HG03460 (cell line): ENCODE results near the gene NEURL1.
"Not testable (repeated sequence)": the region's sequence is repeated elsewhere in the genome, so short reads cannot be mapped to it uniquely, and the experiment has no call there.

Experiments
- ATAC-seq: cut with Tn5 transposase; IDR thresholded peaks from one replicate; pipeline ENCODE4 v1.9.1; 2021; ENCODE audit not compliant: unreplicated experiment

NEURL1 gene

DNA sequence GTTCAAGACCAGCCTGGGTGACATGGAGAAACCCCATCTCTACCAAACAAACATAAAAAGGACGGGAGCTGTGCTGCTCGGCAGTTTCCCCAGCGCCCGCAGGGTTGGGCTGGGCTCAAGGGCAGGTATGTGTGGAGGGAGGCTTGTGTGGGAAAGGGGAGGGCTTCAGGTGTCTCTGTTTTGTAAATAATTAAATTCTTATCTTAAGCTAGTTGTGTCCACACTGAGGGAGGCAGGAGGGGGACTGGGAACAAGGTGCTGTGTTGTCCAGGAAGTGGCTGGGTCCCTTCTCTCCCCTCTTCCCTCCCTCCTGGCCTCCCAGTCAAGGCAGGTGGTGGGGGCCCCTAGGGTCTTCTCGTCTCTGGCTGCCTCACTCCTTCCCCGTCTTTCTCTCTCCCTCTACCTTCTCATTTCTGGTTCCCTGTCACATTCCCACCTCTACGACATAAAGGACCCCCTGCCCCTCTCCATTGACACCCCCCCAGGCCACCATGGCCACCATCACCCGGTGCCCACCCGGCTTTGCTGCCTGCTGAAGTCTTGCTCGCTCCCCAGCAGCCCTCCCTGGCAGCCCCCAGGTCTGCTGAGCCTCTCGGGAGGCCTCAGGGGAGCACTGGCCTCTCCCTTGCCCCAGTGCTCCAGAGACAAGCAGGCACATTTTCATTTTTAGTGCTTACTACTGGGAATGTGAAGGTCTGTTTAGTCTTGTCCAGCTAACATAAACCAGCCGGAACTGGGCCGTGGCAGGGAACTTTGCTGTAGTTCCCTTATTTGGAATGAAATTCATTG lies 19.3 kb downstream of the NEURL1 start:
- no peak for ATAC-seq

GRCh38 chr10:103513380-103514060 lies 20.0 kb downstream of the NEURL1 start:
- no peak for ATAC-seq

- ATAC-seq: no peak
These were observed 20.7 kb downstream of the NEURL1 start for GRCh38 chr10:103514244-103514643.

DNA sequence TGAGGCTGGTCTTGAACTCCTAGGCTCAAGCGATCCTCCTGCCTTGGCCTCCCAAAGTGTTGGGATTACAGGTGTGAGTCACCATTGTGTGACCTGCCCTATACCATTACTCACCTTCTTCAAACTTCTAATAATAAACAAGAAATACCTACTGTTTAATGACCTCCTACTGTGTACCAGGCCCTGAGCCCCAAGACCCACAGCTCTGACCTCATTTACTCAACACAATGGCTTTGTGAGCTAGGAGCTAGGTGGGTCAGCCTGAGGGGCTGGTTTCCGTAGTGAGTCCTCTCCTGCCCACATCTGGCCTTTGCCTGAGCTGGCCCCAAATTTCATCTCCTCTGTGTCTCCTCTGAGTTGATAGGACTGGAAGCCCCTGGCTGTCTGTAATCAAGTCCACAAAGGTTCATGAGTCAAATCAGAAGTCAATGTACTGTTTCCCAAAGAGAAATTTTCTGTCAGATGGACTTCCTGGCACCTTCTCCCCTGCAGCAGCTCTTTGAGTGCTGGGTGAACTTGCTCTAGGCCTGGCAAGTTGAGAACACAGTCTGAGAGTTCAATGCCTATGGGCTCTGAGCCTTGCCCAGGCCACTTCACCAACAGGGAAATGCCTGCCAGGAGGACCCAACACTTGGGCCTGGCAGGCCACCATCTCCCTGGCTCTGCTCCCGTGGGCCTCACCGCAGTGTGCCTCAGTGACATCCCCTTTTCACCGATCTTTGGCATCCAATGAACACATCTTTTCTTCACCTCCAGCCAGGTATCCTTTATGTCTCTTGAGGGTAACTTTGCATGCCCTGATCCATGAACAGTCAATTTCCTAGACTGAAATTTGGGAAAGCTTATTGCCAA lies 24.0 kb downstream of the NEURL1 start:
- no peak for ATAC-seq

DNA sequence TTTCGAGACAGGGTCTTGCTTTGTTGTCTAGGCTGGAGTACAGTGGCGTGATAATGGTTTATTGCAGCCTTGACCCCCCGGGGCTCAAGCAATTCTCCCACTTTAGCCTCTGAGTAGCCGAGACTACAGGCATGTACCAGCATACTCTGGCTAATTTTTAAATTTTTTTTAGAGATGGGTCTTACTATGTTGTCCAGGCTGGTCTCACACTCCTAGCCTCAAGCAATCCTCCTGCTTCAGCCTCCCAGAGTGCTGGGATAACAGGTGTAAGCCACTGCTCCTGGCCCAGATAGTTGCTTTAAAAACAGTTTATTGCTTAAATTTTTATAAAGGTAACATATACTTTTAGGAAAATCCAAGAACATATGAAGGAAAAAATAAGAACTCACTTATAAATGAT lies 26.3 kb downstream of the NEURL1 start:
- no peak for ATAC-seq

DNA sequence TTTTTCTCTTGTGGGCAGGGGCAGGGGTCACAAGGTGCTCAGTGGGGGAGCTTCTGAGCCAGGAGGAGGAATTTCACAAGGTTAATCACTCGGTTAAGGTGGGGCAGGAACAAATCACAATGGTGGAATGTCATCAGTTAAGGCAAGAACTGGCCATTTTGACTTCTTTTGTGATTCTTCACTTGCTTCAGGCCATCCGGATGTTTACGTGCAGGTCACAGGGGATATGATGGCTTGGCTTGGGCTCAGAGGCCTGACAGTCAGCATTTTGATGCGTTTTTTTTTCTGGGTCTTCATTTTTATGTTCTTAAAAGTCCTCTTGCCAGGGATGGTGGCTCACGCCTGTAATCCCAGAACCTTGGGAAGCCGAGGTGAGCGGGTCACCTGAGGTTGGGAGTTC lies 28.5 kb downstream of the NEURL1 start:
- ATAC-seq: not testable (repeated sequence)

- ATAC-seq: no peak
These were observed 30.2 kb downstream of the NEURL1 start for GRCh38 chr10:103523683-103524082.

- no peak for ATAC-seq
These were observed 32.4 kb downstream of the NEURL1 start for GRCh38 chr10:103525901-103526300.

GRCh38 chr10:103527476-103527875 lies 34.0 kb downstream of the NEURL1 start:
- ATAC-seq: not testable (repeated sequence)

DNA sequence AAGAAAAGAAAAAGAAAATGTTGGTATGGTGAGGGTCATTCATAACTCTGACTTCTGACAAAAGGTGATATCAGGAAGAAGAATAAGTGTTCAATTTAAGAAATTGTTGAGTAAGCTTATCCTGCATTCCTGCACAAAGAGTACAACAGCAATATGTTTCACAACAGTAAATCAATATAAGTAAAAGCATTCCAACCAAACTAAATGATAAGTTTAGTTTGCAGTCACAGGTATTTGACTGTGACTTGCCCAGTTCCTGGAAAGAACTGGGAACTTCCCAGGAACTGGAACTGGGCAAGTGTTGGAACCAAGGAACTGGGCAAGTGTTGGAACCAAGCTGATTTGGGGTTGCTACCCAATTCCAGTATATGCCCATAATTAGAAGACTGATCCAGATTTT lies 35.0 kb downstream of the NEURL1 start:
- ATAC-seq: no peak

GRCh38 chr10:103529539-103529938 lies 36.0 kb downstream of the NEURL1 start:
- ATAC-seq: no peak

- no peak for ATAC-seq
These were observed 40.3 kb downstream of the NEURL1 start for GRCh38 chr10:103533827-103534226.

- no peak for ATAC-seq
These were observed 41.4 kb downstream of the NEURL1 start for GRCh38 chr10:103534621-103535498.

DNA sequence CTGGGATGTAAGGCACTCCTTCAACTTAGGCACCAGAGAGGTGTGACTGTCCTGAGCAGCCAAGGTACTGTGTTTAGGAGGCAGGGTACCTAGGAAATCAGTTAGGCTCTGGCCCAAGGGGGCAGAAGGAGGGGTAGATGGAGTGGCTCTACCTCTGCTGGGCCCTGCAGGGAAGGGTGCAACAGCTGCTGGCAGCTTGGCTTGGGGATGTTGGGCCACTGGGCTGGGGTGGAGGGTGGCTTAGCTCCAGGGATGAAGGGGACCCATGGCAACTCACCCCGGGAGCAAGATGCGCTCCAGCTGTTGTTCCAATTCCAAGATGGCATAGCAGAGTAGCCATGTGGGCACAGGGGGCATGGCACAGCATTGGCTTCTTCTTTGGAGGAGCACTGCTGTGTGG lies 42.1 kb downstream of the NEURL1 start:
- no peak for ATAC-seq

GRCh38 chr10:103539751-103540150 lies 46.2 kb downstream of the NEURL1 start:
- ATAC-seq: no peak

- ATAC-seq: no peak
These were observed 47.2 kb downstream of the NEURL1 start for GRCh38 chr10:103540722-103541121.

DNA sequence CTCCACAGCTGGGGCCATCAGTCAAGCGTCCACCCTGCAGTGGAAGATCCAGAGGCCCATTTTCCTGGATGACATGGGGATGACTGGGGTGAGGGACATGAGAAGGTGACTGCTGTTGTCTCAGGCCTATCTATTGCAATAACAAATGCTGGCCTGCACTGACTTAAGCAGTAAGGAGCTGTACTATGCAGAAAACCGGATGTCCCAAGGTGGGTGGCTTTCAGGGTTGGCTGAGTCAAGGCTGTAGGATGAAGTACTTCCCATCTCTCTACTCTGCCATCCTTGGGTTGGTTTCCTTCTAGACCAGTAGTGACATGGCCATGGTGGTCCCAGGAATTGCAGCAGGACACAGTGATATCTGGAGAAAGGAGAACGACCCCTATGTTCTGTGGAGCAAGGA lies 48.1 kb downstream of the NEURL1 start:
- no peak for ATAC-seq

DNA sequence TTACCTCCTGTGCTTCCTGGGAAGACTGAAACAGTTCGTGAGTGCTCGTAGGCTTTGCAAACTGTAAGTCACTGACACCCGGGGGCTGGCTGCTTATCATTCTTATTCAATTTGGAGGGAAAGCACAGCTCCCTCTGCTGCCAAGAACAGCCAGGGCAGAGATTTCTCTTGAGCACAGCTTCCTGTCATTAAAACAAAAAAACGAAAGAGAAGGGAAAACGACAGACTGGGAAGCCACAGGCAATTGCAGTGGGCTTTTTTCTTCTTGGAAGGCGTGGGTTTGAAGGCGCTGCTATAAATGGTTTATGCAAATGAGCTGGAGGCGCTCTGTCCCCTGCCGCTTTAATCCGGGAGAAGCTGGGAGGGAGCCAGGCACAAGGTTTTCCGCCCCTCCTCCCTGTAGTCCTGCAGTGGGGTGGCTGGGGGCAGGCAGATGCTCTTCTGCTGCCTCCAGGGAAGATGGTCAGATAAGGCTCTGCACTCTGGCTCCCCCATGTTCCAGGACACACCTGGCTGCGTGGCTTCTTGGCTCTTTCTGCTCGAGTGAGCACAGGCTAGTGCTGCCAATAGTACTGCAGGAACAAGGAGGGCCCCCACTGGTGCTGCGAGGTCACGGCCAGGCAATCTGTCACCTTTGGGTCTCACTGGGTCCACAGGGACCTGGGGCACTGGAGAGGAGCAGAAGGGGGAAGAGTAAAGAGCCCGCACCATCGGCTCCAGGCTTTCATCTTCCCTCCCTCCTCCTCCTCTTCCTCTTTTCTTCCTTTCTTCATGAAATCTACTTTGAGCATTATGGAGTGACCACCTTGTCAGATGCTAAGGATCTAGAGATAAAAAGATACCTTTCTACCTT lies 49.5 kb downstream of the NEURL1 start:
- ATAC-seq: no peak

GRCh38 chr10:103543617-103544525 lies 50.4 kb downstream of the NEURL1 start:
- ATAC-seq: no peak
